ENCODE data around the gene IFNA10. TPM values are rescaled to one million over a fixed set of nuclear protein-coding genes. Genes with fewer than 3 reads are reported as not detected.
A peak's percentile ranks its signal among the peaks of the same experiment; 100 is the strongest.

Gene IFNA10
- total RNA-seq, 2 donors from 2014 or later, result not detected

GRCh38 chr9:21160178-21160577 is 46.8 kb downstream of the IFNA10 start:
- Mint-ChIP-seq H3K36me3 (ENCODE audit: low read depth) (no peaks in the 10 kb centered on the region), H3K9me3 (no peaks in the 10 kb centered on the region), H3K27ac (no peak overlapping the region), H3K27me3 (no peaks in the 10 kb centered on the region), H3K4me1 (peaks cover 19% of the 10 kb centered on the region), H3K4me3 (peak overlapping the region; percentile 28)
- peak; percentile 64 for ATAC-seq (replicated peaks)

Other genes with a start within 250 kb of the IFNA10 start
- gene HACD4, start 175.5 kb downstream of the IFNA10 start, total RNA-seq, result 1 to 10 TPM; 2.9 to 4.1 TPM
- gene IFNB1, start 129.2 kb downstream of the IFNA10 start, total RNA-seq, result not detected
- gene IFNW1, start 65.3 kb downstream of the IFNA10 start, total RNA-seq, result not detected
- not detected for gene IFNA21, start 40.5 kb downstream of the IFNA10 start, total RNA-seq
- gene IFNA4, start 19.6 kb downstream of the IFNA10 start, total RNA-seq, result not detected
- not detected for gene IFNA7, start 4.9 kb downstream of the IFNA10 start, total RNA-seq
- not detected for gene IFNA16, start 10.2 kb upstream of the IFNA10 start, total RNA-seq
- gene IFNA17, start 21.1 kb upstream of the IFNA10 start, total RNA-seq, result not detected
- not detected for gene IFNA14, start 32.9 kb upstream of the IFNA10 start, total RNA-seq
- not detected for gene IFNA5, start 98.2 kb upstream of the IFNA10 start, total RNA-seq
- 10 to 100 TPM; 10.5 to 13.7 TPM for gene KLHL9, start 128.3 kb upstream of the IFNA10 start, total RNA-seq
- not detected for gene IFNA6, start 143.7 kb upstream of the IFNA10 start, total RNA-seq
- not detected for gene IFNA13, start 160.9 kb upstream of the IFNA10 start, total RNA-seq
- not detected for gene IFNA2, start 178.3 kb upstream of the IFNA10 start, total RNA-seq
- not detected for gene IFNA8, start 202.0 kb upstream of the IFNA10 start, total RNA-seq
- gene IFNA1, start 233.3 kb upstream of the IFNA10 start, total RNA-seq, result not detected

Data from activated T-helper 17 cell treated with anti-CD3 and anti-CD28 coated beads, Interleukin-2, amount 50 U/mL, for 72 hours (primary cell).